K562 (cell line): Measurements from ENCODE around the gene CACNG7. TPM values are rescaled to one million over a fixed set of nuclear protein-coding genes. Genes with fewer than 3 reads are reported as not detected.

Experiments
- AFF1 ChIP-seq, 2 experiments: fragments of 450-650 bp; IDR thresholded peaks; 2 replicates each; pipeline ENCODE4 v1.6.1; 2018; ENCODE audit warnings: mild to moderate bottlenecking in 2 of 2, low read depth in 1 of 2; ENCODE audit not compliant: partially characterized antibody in 2 of 2
- MITF ChIP-seq: IDR thresholded peaks from 2 replicates; pipeline ENCODE4 v1.6.1; 2014; ENCODE audit warnings: antibody characterized with exemption
- SETDB1 ChIP-seq: IDR thresholded peaks from one replicate; pipeline ENCODE4 v1.6.1; 2012; ENCODE audit warnings: low read length, control low read depth, inconsistent platforms
- SMARCC2 ChIP-seq: fragments of 450-650 bp; IDR thresholded peaks from 2 replicates; pipeline ENCODE4 v1.6.1; 2017; ENCODE audit warnings: antibody characterized with exemption, moderate library complexity, mild to moderate bottlenecking, low read depth
- USF2 ChIP-seq: sonication (generic); formaldehyde crosslinking; IDR thresholded peaks from 2 replicates; pipeline ENCODE4 v1.5.0; 2020; ENCODE audit warnings: missing genetic modification reagents
- polyA plus RNA-seq, 8 experiments: library from polyadenylated mRNA; depleted of rRNA in 4 of 8; stranded (reverse) in 5 of 8; unstranded in 3 of 8; fragments of >200 nt; fragmentation: Nextera tagmentation in 2 of 8; fragmentation: Illumina TruSeq in 1 of 8; extraction: Ambion mirVana in 2 of 8; extraction: Trizol in 1 of 8; gene quantifications; 2 replicates each; pipeline versions ENCODE4 v1.2.1 to v1.2.3, GENCODE V29; 2011 to 2014; ENCODE audit warnings: inconsistent platforms in 1 of 8, missing spikeins in 1 of 8
- total RNA-seq, 7 experiments: library from RNA; depleted of rRNA in 6 of 7; stranded (reverse); fragments of >200 nt in 6 of 7; fragmentation: Illumina TruSeq in 2 of 7; extraction: Trizol in 2 of 7; gene quantifications; 2 replicates each; pipeline versions ENCODE4 v1.2.1 to v1.2.3, GENCODE V29; 2011 to 2021; ENCODE audit warnings: low replicate concordance in 1 of 7
- TF ChIP-seq, protein P1 (sequence below): conservative IDR thresholded peaks from 2 replicates; pipeline ENCODE4 v1.6.1; 2011; ENCODE audit warnings: low read depth, mild to moderate bottlenecking, low read length; ENCODE audit not compliant: control insufficient read depth

The CACNG7 gene
- total and polyA plus RNA-seq, 9 of the 15 experiments (the other 6 are each of a cell fraction or from before 2014, with no cell fraction given), result not detected

DNA sequence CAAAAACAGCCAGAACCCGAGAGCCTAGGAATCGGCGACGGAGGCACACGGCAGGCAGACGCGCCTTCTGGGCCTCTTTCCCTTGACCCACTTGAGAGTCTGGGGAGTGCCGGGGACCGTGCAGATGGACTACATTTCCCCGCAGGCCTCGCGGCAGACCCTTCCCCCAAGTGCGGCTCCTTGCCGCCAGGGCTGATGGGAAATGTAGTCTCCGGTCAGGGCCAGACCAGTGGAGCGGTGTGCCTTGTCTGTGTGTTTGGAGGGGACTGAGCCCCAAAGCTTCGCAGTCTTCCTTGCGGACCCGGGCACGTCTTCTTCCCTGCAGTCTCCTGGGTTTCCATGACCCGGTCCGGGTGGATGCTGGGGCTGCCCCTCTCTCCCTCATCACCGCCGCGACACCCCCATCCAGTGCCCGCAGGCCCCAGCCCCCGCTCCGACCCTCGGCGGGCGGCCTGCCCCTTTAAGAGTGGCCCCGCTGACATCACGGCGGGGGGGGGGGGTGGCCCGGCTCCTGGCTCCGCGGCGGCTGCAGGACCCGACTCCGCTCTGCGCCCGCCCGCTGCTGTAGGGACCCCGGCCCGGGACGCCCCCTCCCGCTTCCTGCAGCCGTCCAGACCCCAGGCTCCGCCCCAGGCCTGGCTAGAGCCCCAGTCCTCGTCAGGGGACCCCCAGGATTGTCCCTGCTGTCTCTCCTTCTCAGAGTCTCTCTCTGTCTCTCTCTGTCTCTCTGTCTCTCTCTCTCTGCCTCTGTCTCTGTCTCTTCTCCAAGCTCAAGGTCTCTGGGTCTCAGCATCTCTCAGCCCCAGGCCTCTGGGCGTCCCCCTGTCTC, 758 bp upstream of the CACNG7 start (continued):
- TF ChIP-seq USF2 (CRISPR knock-in tag), result no peak
- TF ChIP-seq, protein P1, sequence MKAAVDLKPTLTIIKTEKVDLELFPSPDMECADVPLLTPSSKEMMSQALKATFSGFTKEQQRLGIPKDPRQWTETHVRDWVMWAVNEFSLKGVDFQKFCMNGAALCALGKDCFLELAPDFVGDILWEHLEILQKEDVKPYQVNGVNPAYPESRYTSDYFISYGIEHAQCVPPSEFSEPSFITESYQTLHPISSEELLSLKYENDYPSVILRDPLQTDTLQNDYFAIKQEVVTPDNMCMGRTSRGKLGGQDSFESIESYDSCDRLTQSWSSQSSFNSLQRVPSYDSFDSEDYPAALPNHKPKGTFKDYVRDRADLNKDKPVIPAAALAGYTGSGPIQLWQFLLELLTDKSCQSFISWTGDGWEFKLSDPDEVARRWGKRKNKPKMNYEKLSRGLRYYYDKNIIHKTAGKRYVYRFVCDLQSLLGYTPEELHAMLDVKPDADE, result peak; percentile 85; the same call in 1 of the 2 replicates
- no peak for TF ChIP-seq SETDB1
- TF ChIP-seq MITF, result no peak
- no peak for TF ChIP-seq SMARCC2
- peak in 1 of 2 experiments; percentile 98 for TF ChIP-seq AFF1 (IDR thresholded peaks at IDR 0.05; ENCODE audit: low read depth in 1 of 2, partially characterized antibody in 2 of 2)
